Stomach (tissue), 9 donors: ENCODE data around the gene NRXN2. TPM values are rescaled to one million over a fixed set of nuclear protein-coding genes. Genes with fewer than 3 reads are reported as not detected.

ENCODE experiments used
- DNase-seq, 2 donors: peaks; one replicate each; pipeline versions ENCODE4 v3.0.0 to v3.0.0-alpha.2; 2013 to 2019
- H3K27ac ChIP-seq, 5 donors: fragments of 200-600 bp in 4 of 5; sonication (generic) in 4 of 5; one replicate each; pipeline ENCODE4 v1.5.1; 2013 to 2019; ENCODE audit warnings: mild to moderate bottlenecking in 1 of 5, moderate library complexity in 1 of 5
- H3K27me3 ChIP-seq, 3 donors: fragments of 200-600 bp; sonication (generic); one replicate each; pipeline ENCODE4 v1.5.1; 2017 to 2019; ENCODE audit warnings: mixed run types in 1 of 3
- H3K36me3 ChIP-seq, 4 donors: fragments of 200-600 bp; sonication (generic); 1 replicate in 3 of 4; 2 replicates in 1 of 4; pipeline ENCODE4 v1.5.1; 2016 to 2019
- H3K4me1 ChIP-seq, 4 donors: fragments of 200-600 bp; sonication (generic); one replicate each; pipeline ENCODE4 v1.5.1; 2016 to 2019
- H3K4me3 ChIP-seq, 4 donors: fragments of 200-600 bp; sonication (generic) in 3 of 4; one replicate each; pipeline ENCODE4 v1.5.1; 2016 to 2019; ENCODE audit warnings: mild to moderate bottlenecking in 1 of 4
- H3K9me3 ChIP-seq, 4 donors: fragments of 200-600 bp; sonication (generic); one replicate each; pipeline ENCODE4 v1.5.1; 2016 to 2019
- EP300 ChIP-seq: sonication (generic); formaldehyde crosslinking; IDR thresholded peaks from one replicate; pipeline ENCODE4 v1.6.1; 2017; ENCODE audit warnings: antibody characterized with exemption
- POLR2A ChIP-seq, 4 donors: fragments of 450-650 bp; IDR thresholded peaks; one replicate each; pipeline ENCODE4 v1.6.1; 2016; ENCODE audit warnings: antibody characterized with exemption in 4 of 4, control low read depth in 2 of 4, mild to moderate bottlenecking in 1 of 4, moderate library complexity in 1 of 4
- POLR2AphosphoS5 ChIP-seq, 3 donors: sonication (generic); formaldehyde crosslinking; IDR thresholded peaks; one replicate each; pipeline ENCODE4 v1.6.1; 2016; ENCODE audit warnings: antibody characterized with exemption in 3 of 3
- WGBS, 5 donors: extraction: QIAGEN DNeasy Blood & Tissue Kit in 3 of 5; methylation state at CpG; one replicate each; pipeline versions ENCODE4 v1.1.5 to v1.1.7; 2013 to 2018; 5-methylcytosine and 5-hydroxymethylcytosine counted together
- intact Hi-C: fragments of 100-400 bp; cut with DNase I; formaldehyde crosslinking; loops from one replicate; pipeline ENCODE4 v1.15.1; 2023; ENCODE audit warnings: low total_unique reads
- polyA plus RNA-seq, 3 donors: library from polyadenylated mRNA; stranded (reverse); fragments of 200-250 nt; gene quantifications; one replicate each; pipeline ENCODE4 v1.2.3, GENCODE V29; 2013
- total RNA-seq, 5 donors: library from RNA; depleted of rRNA; stranded (reverse); fragments of >200 nt; gene quantifications; one replicate each; pipeline versions ENCODE4 v1.1.0 to v1.2.3, GENCODE V29; 2014 to 2016
- TF ChIP-seq, protein P1 (sequence below), 7 experiments: fragments of 450-650 bp in 4 of 7; fragments of 200-600 bp in 3 of 7; sonication (generic) in 3 of 7; IDR thresholded peaks; one replicate each; pipeline ENCODE4 v1.5.1; 2016 to 2019; ENCODE audit warnings: antibody characterized with exemption in 7 of 7, control low read depth in 2 of 7, mild to moderate bottlenecking in 1 of 7
- donor health status: healthy with polysubstance abuse.
- donor health status: Bipolar disorder and iron deficiency.
- donor health status: healthy.

NRXN2 gene
- total and polyA plus RNA-seq, 8 donors = 0.14 to 16.9 (median 1.2) TPM; not detected in 4

DNA sequence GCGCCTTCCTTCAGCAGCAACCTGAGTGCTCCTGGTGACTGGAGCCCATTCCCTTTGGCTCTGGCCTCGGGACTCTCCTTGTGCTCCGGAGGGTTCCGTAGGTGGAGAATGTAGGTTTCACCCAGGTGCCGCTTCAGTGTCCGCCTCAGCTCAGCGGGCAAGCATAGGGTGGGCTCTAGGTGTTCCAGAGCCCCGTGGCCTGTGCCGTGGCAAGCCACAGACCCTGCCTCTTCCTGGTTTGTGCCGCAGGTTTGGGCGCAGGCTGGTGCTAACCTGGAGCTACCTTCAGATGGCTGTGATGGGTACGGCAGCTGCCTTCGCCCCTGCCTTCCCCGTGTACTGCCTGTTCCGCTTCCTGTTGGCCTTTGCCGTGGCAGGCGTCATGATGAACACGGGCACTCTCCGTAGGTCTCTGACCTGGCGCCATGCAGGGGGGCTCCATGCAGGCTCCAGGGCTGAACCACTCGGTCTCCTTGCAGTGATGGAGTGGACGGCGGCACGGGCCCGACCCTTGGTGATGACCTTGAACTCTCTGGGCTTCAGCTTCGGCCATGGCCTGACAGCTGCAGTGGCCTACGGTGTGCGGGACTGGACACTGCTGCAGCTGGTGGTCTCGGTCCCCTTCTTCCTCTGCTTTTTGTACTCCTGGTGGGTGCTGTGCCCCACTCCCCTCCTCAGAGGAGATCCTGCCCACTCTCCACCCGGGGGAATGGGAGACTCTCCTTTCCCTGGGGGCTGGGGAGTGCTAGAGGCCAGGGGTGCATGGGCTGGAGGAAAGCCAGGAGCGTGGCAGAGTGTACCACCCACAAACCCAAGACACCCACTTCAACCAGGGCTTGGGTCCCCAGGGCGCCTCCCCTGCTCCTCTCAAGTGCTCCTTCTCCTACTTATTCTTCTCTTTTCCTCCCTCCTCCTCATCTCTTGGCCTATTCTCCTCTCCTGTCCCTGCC lies 129.6 kb downstream of the NRXN2 start:
- H3K36me3 ChIP-seq = no peaks in the 10 kb centered on the region
- intact Hi-C loops = no loop called here
- H3K9me3 ChIP-seq = peaks cover 0 to 12% (median 9%) of the 10 kb centered on the region in 4 donors
- 85 to 87% (median 86%) methylated on average over 25 to 32 of the region's 32 CpGs for WGBS, 5 donors
- no peak for DNase-seq
- H3K4me3 ChIP-seq = no peak overlapping the region
- H3K27me3 ChIP-seq = no peaks in the 10 kb centered on the region
- TF ChIP-seq POLR2A (IDR thresholded peaks at IDR 0.05) = no peak
- TF ChIP-seq EP300 = no peak
- TF ChIP-seq POLR2AphosphoS5 (IDR thresholded peaks at IDR 0.05) = no peak
- H3K4me1 ChIP-seq = no peaks in the 10 kb centered on the region
- no peak overlapping the region for H3K27ac ChIP-seq

DNA sequence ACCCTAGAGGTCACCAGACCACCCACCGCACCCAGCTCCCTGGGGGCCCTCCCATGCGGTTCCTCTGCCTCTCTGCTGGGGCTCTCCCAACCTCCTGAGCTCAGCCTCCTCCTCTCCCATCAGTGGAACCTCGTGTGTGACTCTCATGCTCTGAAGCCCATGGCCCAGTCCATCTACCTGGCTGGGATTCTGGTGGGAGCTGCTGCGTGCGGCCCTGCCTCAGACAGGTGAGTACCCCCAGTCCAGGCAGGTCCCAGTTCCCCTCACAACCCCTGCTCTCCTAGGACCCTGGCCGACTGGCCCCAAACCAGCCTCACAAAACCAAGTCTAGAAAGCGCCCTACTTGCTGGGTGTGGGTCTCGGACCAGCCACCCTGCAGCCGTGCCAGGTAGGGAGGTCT lies 130.3 kb downstream of the NRXN2 start:
- H3K27ac ChIP-seq = no peak overlapping the region
- intact Hi-C loops = no loop called here
- WGBS, 5 donors = 79 to 85% (median 83%) methylated on average over 6 to 9 of the region's 9 CpGs
- H3K9me3 ChIP-seq = peaks cover 0 to 17% (median 15%) of the 10 kb centered on the region in 4 donors
- TF ChIP-seq, protein P1, sequence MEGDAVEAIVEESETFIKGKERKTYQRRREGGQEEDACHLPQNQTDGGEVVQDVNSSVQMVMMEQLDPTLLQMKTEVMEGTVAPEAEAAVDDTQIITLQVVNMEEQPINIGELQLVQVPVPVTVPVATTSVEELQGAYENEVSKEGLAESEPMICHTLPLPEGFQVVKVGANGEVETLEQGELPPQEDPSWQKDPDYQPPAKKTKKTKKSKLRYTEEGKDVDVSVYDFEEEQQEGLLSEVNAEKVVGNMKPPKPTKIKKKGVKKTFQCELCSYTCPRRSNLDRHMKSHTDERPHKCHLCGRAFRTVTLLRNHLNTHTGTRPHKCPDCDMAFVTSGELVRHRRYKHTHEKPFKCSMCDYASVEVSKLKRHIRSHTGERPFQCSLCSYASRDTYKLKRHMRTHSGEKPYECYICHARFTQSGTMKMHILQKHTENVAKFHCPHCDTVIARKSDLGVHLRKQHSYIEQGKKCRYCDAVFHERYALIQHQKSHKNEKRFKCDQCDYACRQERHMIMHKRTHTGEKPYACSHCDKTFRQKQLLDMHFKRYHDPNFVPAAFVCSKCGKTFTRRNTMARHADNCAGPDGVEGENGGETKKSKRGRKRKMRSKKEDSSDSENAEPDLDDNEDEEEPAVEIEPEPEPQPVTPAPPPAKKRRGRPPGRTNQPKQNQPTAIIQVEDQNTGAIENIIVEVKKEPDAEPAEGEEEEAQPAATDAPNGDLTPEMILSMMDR (IDR thresholded peaks at IDR 0.05) = no peak
- TF ChIP-seq POLR2AphosphoS5 (IDR thresholded peaks at IDR 0.05) (no peak), EP300 (no peak), POLR2A (IDR thresholded peaks at IDR 0.05) (no peak)
- no peaks in the 10 kb centered on the region for H3K27me3 ChIP-seq
- H3K4me1 ChIP-seq = no peaks in the 10 kb centered on the region
- no peaks in the 10 kb centered on the region for H3K36me3 ChIP-seq
- no peak for DNase-seq
- H3K4me3 ChIP-seq = no peak overlapping the region

DNA sequence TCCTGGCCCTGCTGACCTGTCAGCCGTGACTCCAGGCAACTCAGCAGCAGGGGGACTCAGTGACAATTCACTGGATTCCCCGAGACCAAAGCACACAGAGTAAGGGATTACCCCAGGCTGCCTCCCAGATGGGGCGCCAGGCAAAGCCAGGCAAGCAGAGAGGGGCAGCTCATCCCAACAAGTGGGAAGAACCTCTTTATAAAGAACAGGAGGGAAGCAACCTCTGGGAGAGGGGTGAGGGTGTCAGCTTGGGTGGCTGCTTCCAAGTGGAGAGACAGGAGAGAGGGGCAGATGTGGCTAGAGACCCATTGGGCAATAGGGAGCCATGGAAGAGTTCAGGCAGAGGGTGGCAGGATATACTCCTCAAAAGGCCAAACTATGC lies 130.8 kb downstream of the NRXN2 start:
- DNase-seq = no peak
- H3K4me1 ChIP-seq = no peaks in the 10 kb centered on the region
- intact Hi-C loops = no loop called here
- H3K27ac ChIP-seq = no peak overlapping the region
- H3K4me3 ChIP-seq = no peak overlapping the region
- H3K27me3 ChIP-seq = no peaks in the 10 kb centered on the region
- no peaks in the 10 kb centered on the region for H3K36me3 ChIP-seq
- TF ChIP-seq, protein P1 (IDR thresholded peaks at IDR 0.05) = no peak
- TF ChIP-seq POLR2A (IDR thresholded peaks at IDR 0.05) = no peak
- no peak for TF ChIP-seq POLR2AphosphoS5 (IDR thresholded peaks at IDR 0.05)
- TF ChIP-seq EP300 = no peak
- 73 to 92% (median 80%) methylated on average over 2 to 3 of the region's 3 CpGs for WGBS, 5 donors
- peaks cover 0 to 20% (median 18%) of the 10 kb centered on the region in 4 donors for H3K9me3 ChIP-seq

DNA sequence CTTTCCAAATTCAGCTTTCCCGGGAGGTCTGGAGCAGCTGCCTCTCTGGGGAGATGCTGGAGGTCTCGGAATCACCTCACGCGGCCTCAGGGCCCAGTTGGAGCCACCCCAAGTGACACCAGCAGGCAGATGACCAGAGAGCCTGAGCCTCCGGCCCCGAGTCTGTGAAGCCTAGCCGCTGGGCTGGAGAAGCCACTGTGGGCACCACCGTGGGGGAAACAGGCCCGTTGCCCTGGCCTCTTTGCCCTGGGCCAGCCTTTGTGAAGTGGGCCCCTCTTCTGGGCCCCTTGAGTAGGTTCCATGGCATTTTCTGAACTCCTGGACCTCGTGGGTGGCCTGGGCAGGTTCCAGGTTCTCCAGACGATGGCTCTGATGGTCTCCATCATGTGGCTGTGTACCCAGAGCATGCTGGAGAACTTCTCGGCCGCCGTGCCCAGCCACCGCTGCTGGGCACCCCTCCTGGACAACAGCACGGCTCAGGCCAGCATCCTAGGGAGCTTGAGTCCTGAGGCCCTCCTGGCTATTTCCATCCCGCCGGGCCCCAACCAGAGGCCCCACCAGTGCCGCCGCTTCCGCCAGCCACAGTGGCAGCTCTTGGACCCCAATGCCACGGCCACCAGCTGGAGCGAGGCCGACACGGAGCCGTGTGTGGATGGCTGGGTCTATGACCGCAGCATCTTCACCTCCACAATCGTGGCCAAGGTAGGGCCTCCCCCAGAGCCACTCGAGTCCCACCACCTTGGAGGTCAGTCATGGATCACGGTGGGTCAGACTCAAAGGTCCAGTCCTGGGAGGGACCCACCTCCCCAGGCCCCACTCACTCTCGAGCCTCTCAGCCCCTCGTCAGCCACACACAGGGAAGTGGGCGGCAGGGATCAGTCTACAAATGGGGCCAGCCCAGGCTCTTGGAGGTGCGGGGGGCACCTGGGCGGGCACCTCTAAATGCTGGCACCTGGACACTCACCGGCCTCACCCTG lies 131.5 kb downstream of the NRXN2 start:
- H3K9me3 ChIP-seq = peaks cover 0 to 22% (median 19%) of the 10 kb centered on the region in 4 donors
- DNase-seq = no peak
- TF ChIP-seq POLR2AphosphoS5 (IDR thresholded peaks at IDR 0.05) = no peak
- TF ChIP-seq, protein P1 (IDR thresholded peaks at IDR 0.05) = no peak
- TF ChIP-seq POLR2A (IDR thresholded peaks at IDR 0.05) = no peak
- no peak for TF ChIP-seq EP300
- H3K27ac ChIP-seq = no peak overlapping the region
- intact Hi-C loops = no loop called here
- no peaks in the 10 kb centered on the region for H3K4me1 ChIP-seq
- no peaks in the 10 kb centered on the region for H3K36me3 ChIP-seq
- 82 to 88% (median 86%) methylated on average over 14 to 36 of the region's 36 CpGs for WGBS, 5 donors
- H3K4me3 ChIP-seq = no peak overlapping the region
- no peaks in the 10 kb centered on the region for H3K27me3 ChIP-seq
